ENCODE data around the gene HBG1. TPM values are rescaled to one million over a fixed set of nuclear protein-coding genes. Genes with fewer than 3 reads are reported as not detected.

The HBG1 gene
- total and polyA plus RNA-seq, 2 of the 8 experiments (the other 6 are each of a cell fraction or from before 2014, with no cell fraction given) = 0.26 TPM; not detected in 1

- Histone ChIP-seq H3K4me1 (replicated peaks in 1 of 4; ENCODE audit: control insufficient read depth in 3 of 4, insufficient read depth in 4 of 4, low read length in 3 of 4) (0 out of 7 replicates have a peak, but pooled peaks cover 0 to 4% (median 0%) of the 10 kb centered on the region in 4 experiments), H3K79me1 (ENCODE audit: low read depth, low read length) (no peaks in the 10 kb centered on the region), H3K18ac (ENCODE audit: extremely low read depth, low read length) (no peak overlapping the region), H4K8ac (ENCODE audit: extremely low read depth, insufficient read depth, low read length) (no peak overlapping the region), H4K5ac (ENCODE audit: insufficient read length, low read depth, low read length) (no peak overlapping the region), H2BK15ac (ENCODE audit: low read length) (no peak overlapping the region), H2AFZ (ENCODE audit: low read length) (no peak overlapping the region), H2AK5ac (ENCODE audit: low read depth, low read length) (no peak overlapping the region), H2BK12ac (ENCODE audit: low read depth, low read length) (0 out of 2 replicates have a peak overlapping the region, but pooled peaks have one; percentile 75), H3K23ac (ENCODE audit: insufficient read length) (no peak overlapping the region), H2BK5ac (ENCODE audit: low read depth, low read length) (no peak overlapping the region), H3K9me3 (ENCODE audit: insufficient read depth in 2 of 2, low read depth in 1 of 2, low read length in 1 of 2) (no peaks in the 10 kb centered on the region), H3K36me3 (ENCODE audit: control insufficient read depth in 2 of 4, insufficient read depth in 4 of 4, low read length in 3 of 4) (no peaks in the 10 kb centered on the region), H2BK20ac (ENCODE audit: low read length) (no peak overlapping the region), H3K56ac (replicated peaks; ENCODE audit: insufficient read length, low read depth, low read length) (no peak overlapping the region), H3K4me3 (ENCODE audit: extremely low read depth in 1 of 4, insufficient read depth in 2 of 4, low read depth in 3 of 4, low read length in 4 of 4) (no peak overlapping the region), H3K27me3 (replicated peaks in 1 of 4; ENCODE audit: control insufficient read depth in 3 of 4, extremely low read depth in 1 of 4, insufficient read depth in 3 of 4, low read length in 3 of 4) (peaks cover 0 to 1% (median 0%) of the 10 kb centered on the region in 4 experiments; a peak in 3 of 7 replicates), H3K14ac (ENCODE audit: insufficient read length) (no peak overlapping the region), H4K20me1 (replicated peaks in 1 of 2; ENCODE audit: control insufficient read depth in 1 of 2, insufficient read depth in 2 of 2, low read length in 2 of 2) (no peaks in the 10 kb centered on the region), H4K91ac (replicated peaks; ENCODE audit: insufficient read length, low read length) (no peak overlapping the region), H3K4me2 (ENCODE audit: insufficient read depth in 1 of 2, low read depth in 2 of 2, low read length in 2 of 2) (no peak overlapping the region), H3K79me2 (ENCODE audit: control insufficient read depth in 1 of 2, insufficient read depth in 2 of 2, low read length in 2 of 2) (no peaks in the 10 kb centered on the region), H3K9ac (replicated peaks in 1 of 4; ENCODE audit: extremely low read depth in 1 of 4, low read depth in 3 of 4, low read length in 3 of 4) (no peak overlapping the region), H3K4ac (replicated peaks; ENCODE audit: insufficient read length, low read depth, low read length) (no peak overlapping the region), H2BK120ac (replicated peaks; ENCODE audit: low read depth, low read length) (no peak overlapping the region), H3K27ac (ENCODE audit: low read depth, low read length) (no peak overlapping the region), H3K23me2 (ENCODE audit: low read depth, low read length) (no peaks in the 10 kb centered on the region)
- ChIA-PET CTCF (ENCODE audit: partially characterized antibody) (no interaction called here), POLR2A (ENCODE audit: partially characterized antibody) (no interaction called here)
- no peak for FAIRE-seq
- DNase-seq (ENCODE audit: low read depth in 1 of 2, low spot score in 2 of 2) = no peak
- WGBS, 2 experiments (ENCODE audit: extremely low coverage in 1 of 2, insufficient coverage in 1 of 2, insufficient read length in 1 of 2, insufficient replicate concordance in 2 of 2, low coverage in 1 of 2, low lambda C conversion rate in 2 of 2, missing lambda C conversion rate in 1 of 2) = 91% methylated on average over 9 of the region's 9 CpGs; no CpG with 5 or more reads in 1 of the 2 experiments
- TF ChIP-seq GTF2F1 (IDR thresholded peaks at IDR 0.05; ENCODE audit: borderline replicate concordance, low read depth, low read length) (no peak), SIRT6 (IDR thresholded peaks at IDR 0.05; ENCODE audit: low read length) (no peak), CHD1 (IDR thresholded peaks at IDR 0.05; ENCODE audit: low read depth, low read length) (no peak), SAP30 (IDR thresholded peaks at IDR 0.05; ENCODE audit: insufficient read depth, insufficient replicate concordance, low read length) (no peak), KDM1A (IDR thresholded peaks at IDR 0.05; ENCODE audit: borderline replicate concordance, low read length) (no peak), SRF (IDR thresholded peaks at IDR 0.05; ENCODE audit: low read depth, low read length) (no peak), TEAD4 (IDR thresholded peaks at IDR 0.05; ENCODE audit: low read depth, low read length) (no peak), CBX8 (IDR thresholded peaks at IDR 0.05; ENCODE audit: borderline replicate concordance, low read depth, low read length) (no peak), RNF2 (IDR thresholded peaks at IDR 0.05; ENCODE audit: borderline replicate concordance, low read depth, low read length, missing control alignments, poor library complexity, severe bottlenecking) (no peak), BCL11A (IDR thresholded peaks at IDR 0.05; ENCODE audit: low read depth in 2 of 2, low read length in 2 of 2) (no peak), TAF1 (IDR thresholded peaks at IDR 0.05; ENCODE audit: low read depth, low read length) (no peak), ASH2L (IDR thresholded peaks at IDR 0.05; ENCODE audit: low read length) (no peak)
- TF ChIP-seq, protein P1, sequence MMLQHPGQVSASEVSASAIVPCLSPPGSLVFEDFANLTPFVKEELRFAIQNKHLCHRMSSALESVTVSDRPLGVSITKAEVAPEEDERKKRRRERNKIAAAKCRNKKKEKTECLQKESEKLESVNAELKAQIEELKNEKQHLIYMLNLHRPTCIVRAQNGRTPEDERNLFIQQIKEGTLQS (IDR thresholded peaks at IDR 0.05; ENCODE audit: insufficient read depth, low read depth, low read length) = no peak
Measured at GRCh38 chr11:5252192-5252918, 2.7 kb upstream of the HBG1 start.

All from H1 (cell line).